Hair follicle dermal papilla cell (primary cell): ENCODE data around the gene GHRL. TPM values are rescaled to one million over a fixed set of nuclear protein-coding genes. Genes with fewer than 3 reads are reported as not detected.
A peak's percentile ranks its signal among the peaks of the same experiment; 100 is the strongest.

Source experiments
- small RNA-seq: library from RNA; depleted of rRNA; stranded (forward); fragments of <200 nt; gene quantifications from one replicate; pipeline ENCODE3, GENCODE V24; 2012
- total RNA-seq: library from RNA; depleted of rRNA; stranded (reverse); fragments of >200 nt; gene quantifications from 2 replicates; pipeline ENCODE4 v1.2.3, GENCODE V29; 2012

GHRL gene
- total RNA-seq = 0.32 and 0.36 TPM in 2 replicates

DNA sequence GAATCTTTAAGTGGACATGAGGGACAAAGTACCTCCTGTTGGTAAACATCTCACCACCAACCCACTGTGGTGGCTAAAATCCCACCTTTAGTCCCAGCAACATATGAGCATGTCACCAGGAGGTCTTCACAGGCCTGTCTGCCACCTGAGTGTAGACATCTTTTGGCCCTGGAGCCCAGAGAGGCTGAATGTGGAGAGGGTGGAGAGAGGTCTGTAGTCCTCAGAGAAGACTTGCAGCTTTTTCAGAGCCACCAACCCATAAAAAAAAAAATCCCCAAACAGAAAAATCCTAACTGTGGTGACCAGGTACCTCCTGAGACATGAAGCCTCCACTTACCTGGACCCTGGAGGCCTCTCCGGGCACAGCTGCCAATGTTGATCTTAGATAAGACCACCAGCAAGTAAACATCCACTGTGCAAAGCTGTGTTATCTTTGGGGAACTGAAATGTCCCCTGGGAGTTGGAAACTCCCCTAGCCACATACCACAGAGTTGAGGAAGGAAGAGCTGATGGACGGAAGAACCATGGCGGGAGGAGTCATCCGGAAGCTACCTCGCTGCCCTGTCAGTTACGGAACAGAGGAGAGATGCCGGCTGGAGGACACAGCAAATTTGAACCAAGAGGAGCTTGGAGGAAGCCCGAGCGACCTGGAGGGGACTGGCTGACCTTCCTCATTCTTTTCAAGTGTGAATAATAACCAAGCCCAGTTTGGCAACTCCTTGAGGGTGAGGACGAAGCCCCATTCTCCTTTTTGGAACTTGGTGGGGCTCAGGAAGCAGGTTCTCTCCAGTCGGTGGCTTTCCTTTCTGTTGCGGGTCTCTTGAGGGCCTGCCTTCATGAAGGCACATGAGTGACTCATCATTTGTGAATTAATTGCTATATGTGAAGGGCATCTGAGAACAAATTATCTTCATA, at the start of gene GHRL:
TSS of gene GHRL (minus strand) at position 443 of the 915 bp plus-strand sequence. CDS start 2,767 bp downstream, outside the sequence.

GRCh38 chr3:10248184-10248983, 44.4 kb downstream of the GHRL start, which contains the start of gene TATDN2:
Gene TATDN2, plus strand, starts transcription at chr3:10248459. Its CDS starts 742 bp downstream, at chr3:10249201.

Small RNA genes within 50 kb of the gene (small RNA-seq; reads per million reads assigned to genes)
- gene MIR378B = 5.4 reads per million, percentile 80 among the genes with 10 or more reads in this experiment
- not detected for gene RF02126

Other genes with a start within 250 kb of the GHRL start
- not detected in 2 replicates for gene FANCD2OS, start 184.7 kb downstream of the GHRL start, total RNA-seq
- gene BRK1, start 177.3 kb downstream of the GHRL start, total RNA-seq = 73.0 and 83.7 TPM in 2 replicates
- gene VHL, start 151.2 kb downstream of the GHRL start, total RNA-seq = 33.5 and 41.9 TPM in 2 replicates
- 5.0 and 5.6 TPM in 2 replicates for gene IRAK2, start 128.0 kb downstream of the GHRL start, total RNA-seq
- gene TATDN2, start 44.5 kb downstream of the GHRL start, total RNA-seq = 21.6 and 25.5 TPM in 2 replicates
- gene SEC13, start 28.2 kb upstream of the GHRL start, total RNA-seq = 264 and 268 TPM in 2 replicates
- gene ATP2B2, start 212.6 kb upstream of the GHRL start, total RNA-seq = not detected in 2 replicates